ENCODE data around the gene RPL28.

Gene RPL28

DNA sequence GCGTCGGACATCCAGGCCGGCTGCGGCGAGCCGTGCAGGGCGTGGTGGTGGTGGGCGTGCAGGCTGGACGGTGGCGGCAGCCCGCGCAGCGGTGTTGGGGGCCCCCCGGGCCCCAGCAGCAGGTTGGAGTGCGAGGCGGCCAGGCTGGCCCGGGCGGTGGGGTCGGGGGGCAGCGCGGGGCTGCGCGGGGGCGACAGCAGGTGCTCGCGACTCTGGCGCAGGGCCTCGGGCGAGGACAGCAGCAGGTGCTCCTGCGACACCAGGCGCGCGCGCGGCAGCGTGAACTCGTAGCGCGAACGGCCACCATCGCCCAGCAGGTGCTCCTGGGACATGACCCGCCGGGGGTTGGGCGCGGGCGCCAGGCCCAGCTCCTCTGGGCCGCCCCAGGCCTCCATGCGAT, 47.6 kb downstream of the RPL28 start (continued):
- TF ChIP-seq ZNF510 (tag by site-specific recombination; IDR thresholded peaks at IDR 0.05; ENCODE audit: insufficient replicate concordance) = no peak
- TF ChIP-seq ZNF571 (tag by site-specific recombination; IDR thresholded peaks at IDR 0.05) = no peak
- TF ChIP-seq ZNF302 (tag by site-specific recombination; IDR thresholded peaks at IDR 0.05; ENCODE audit: low read depth) = no peak
- no peak for TF ChIP-seq ZNF423 (tag by site-specific recombination; IDR thresholded peaks at IDR 0.05)
- TF ChIP-seq ZEB2 (tag by site-specific recombination; IDR thresholded peaks at IDR 0.05) = no peak
- TF ChIP-seq, protein P1, sequence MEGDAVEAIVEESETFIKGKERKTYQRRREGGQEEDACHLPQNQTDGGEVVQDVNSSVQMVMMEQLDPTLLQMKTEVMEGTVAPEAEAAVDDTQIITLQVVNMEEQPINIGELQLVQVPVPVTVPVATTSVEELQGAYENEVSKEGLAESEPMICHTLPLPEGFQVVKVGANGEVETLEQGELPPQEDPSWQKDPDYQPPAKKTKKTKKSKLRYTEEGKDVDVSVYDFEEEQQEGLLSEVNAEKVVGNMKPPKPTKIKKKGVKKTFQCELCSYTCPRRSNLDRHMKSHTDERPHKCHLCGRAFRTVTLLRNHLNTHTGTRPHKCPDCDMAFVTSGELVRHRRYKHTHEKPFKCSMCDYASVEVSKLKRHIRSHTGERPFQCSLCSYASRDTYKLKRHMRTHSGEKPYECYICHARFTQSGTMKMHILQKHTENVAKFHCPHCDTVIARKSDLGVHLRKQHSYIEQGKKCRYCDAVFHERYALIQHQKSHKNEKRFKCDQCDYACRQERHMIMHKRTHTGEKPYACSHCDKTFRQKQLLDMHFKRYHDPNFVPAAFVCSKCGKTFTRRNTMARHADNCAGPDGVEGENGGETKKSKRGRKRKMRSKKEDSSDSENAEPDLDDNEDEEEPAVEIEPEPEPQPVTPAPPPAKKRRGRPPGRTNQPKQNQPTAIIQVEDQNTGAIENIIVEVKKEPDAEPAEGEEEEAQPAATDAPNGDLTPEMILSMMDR (tag by site-specific recombination; IDR thresholded peaks at IDR 0.05) = no peak
- TF ChIP-seq ZNF654 (tag by site-specific recombination; IDR thresholded peaks at IDR 0.05; ENCODE audit: low read depth) = no peak
- no peak for TF ChIP-seq ZNF514 (tag by site-specific recombination; IDR thresholded peaks at IDR 0.05)
- TF ChIP-seq BCL11A (tag by site-specific recombination; IDR thresholded peaks at IDR 0.05; ENCODE audit: low read depth) = no peak
- no peak for TF ChIP-seq ZNF24 (tag by site-specific recombination; IDR thresholded peaks at IDR 0.05)
- TF ChIP-seq ZNF23 (tag by site-specific recombination; IDR thresholded peaks at IDR 0.05; ENCODE audit: borderline replicate concordance) = no peak

DNA sequence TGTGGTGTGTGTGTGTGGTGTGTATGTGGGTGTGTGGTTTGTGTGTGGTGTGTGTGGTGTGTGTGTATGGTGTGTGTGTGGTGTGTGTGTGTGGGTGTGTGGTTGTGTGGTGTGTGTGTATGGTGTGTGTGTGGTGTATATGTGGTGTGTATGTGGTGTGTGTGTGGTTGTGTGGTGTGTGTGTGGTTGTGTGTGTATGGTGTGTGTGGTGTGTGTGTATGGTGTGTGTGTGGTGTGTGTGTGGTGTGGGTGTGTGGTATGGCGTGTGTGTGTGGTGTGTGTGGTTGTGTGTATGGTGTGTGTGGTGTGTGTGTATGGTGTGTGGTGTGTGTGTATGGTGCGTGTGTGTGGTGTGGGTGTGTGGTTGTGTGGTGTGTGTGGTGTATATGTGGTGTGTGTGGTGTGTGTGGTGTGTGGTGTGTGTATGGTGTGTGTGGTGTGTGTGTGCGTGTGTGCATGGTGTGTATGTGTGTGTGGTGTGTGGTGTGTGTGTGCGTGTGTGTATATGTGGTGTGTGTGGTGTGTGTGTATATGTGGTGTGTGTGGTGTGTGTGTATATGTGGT, 48.7 kb downstream of the RPL28 start:
- no peaks in the 10 kb centered on the region for H3K9me3 ChIP-seq (ENCODE audit: control insufficient read depth, insufficient read depth, low read depth, low read length)
- CTCF ChIA-PET = no interaction called here
- no peaks in the 10 kb centered on the region; the same call in 1 of the 2 replicates for H3K4me1 ChIP-seq (ENCODE audit: control insufficient read depth, insufficient read depth, low read length)
- no peak overlapping the region for H3K4me3 ChIP-seq (ENCODE audit: low read depth, low read length)
- POLR2A ChIA-PET = no interaction called here
- no peak overlapping the region for H3K27ac ChIP-seq (ENCODE audit: extremely low read depth, low read depth, low read length)
- no peaks in the 10 kb centered on the region for H3K36me3 ChIP-seq (ENCODE audit: control insufficient read depth in 2 of 2, insufficient read depth in 1 of 2, low read length in 2 of 2)
- TF ChIP-seq MEIS1 (CRISPR knock-in tag; IDR thresholded peaks at IDR 0.05; ENCODE audit: borderline replicate concordance) (no peak), ZFHX2 (tag by site-specific recombination; conservative IDR thresholded peaks at IDR 0.05) (peak; percentile 36; the same call in 1 of the 2 replicates), ZBTB21 (tag by site-specific recombination; IDR thresholded peaks at IDR 0.05) (no peak), ZNF239 (tag by site-specific recombination; IDR thresholded peaks at IDR 0.05) (peak; percentile 61; the same call in 1 of the 2 replicates), ZNF311 (tag by site-specific recombination; IDR thresholded peaks at IDR 0.05; ENCODE audit: borderline replicate concordance) (peak; percentile 33; the same call in 1 of the 2 replicates), ZNF114 (tag by site-specific recombination; IDR thresholded peaks at IDR 0.05) (0 out of 2 replicates have a peak, but pooled peaks have one; percentile 44), ZNF555 (tag by site-specific recombination; conservative IDR thresholded peaks at IDR 0.05) (no peak), HOXD13 (CRISPR knock-in tag; IDR thresholded peaks at IDR 0.05; ENCODE audit: borderline replicate concordance) (0 out of 2 replicates have a peak, but pooled peaks have one; percentile 10), ZNF544 (tag by site-specific recombination; IDR thresholded peaks at IDR 0.05) (no peak)
- TF ChIP-seq, protein P2, sequence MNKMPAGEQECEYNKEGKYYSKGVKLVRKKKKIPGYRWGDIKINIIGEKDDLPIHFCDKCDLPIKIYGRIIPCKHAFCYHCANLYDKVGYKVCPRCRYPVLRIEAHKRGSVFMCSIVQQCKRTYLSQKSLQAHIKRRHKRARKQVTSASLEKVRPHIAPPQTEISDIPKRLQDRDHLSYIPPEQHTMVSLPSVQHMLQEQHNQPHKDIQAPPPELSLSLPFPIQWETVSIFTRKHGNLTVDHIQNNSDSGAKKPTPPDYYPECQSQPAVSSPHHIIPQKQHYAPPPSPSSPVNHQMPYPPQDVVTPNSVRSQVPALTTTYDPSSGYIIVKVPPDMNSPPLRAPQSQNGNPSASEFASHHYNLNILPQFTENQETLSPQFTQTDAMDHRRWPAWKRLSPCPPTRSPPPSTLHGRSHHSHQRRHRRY (tag by site-specific recombination; IDR thresholded peaks at IDR 0.05) = no peak
- TF ChIP-seq, protein P3, sequence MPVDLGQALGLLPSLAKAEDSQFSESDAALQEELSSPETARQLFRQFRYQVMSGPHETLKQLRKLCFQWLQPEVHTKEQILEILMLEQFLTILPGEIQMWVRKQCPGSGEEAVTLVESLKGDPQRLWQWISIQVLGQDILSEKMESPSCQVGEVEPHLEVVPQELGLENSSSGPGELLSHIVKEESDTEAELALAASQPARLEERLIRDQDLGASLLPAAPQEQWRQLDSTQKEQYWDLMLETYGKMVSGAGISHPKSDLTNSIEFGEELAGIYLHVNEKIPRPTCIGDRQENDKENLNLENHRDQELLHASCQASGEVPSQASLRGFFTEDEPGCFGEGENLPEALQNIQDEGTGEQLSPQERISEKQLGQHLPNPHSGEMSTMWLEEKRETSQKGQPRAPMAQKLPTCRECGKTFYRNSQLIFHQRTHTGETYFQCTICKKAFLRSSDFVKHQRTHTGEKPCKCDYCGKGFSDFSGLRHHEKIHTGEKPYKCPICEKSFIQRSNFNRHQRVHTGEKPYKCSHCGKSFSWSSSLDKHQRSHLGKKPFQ (tag by site-specific recombination; IDR thresholded peaks at IDR 0.05) = no peak
- TF ChIP-seq, protein P4, sequence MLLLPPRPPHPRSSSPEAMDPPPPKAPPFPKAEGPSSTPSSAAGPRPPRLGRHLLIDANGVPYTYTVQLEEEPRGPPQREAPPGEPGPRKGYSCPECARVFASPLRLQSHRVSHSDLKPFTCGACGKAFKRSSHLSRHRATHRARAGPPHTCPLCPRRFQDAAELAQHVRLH (tag by site-specific recombination; IDR thresholded peaks at IDR 0.05) = no peak
- TF ChIP-seq, protein P5, sequence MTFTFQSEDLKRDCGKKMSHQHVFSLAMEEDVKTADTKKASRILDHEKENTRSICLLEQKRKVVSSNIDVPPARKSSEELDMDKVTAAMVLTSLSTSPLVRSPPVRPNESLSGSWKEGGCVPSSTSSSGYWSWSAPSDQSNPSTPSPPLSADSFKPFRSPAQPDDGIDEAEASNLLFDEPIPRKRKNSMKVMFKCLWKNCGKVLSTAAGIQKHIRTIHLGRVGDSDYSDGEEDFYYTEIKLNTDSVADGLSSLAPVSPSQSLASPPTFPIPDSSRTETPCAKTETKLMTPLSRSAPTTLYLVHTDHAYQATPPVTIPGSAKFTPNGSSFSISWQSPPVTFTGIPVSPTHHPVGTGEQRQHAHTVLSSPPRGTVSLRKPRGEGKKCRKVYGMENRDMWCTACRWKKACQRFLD (tag by site-specific recombination; IDR thresholded peaks at IDR 0.05) = no peak
